ENCODE results near the gene KRT24. TPM values are rescaled to one million over a fixed set of nuclear protein-coding genes. Genes with fewer than 3 reads are reported as not detected.

The KRT24 gene
- total and polyA plus RNA-seq, 2 of the 4 experiments (the other 2 are of a cell fraction), result not detected

DNA sequence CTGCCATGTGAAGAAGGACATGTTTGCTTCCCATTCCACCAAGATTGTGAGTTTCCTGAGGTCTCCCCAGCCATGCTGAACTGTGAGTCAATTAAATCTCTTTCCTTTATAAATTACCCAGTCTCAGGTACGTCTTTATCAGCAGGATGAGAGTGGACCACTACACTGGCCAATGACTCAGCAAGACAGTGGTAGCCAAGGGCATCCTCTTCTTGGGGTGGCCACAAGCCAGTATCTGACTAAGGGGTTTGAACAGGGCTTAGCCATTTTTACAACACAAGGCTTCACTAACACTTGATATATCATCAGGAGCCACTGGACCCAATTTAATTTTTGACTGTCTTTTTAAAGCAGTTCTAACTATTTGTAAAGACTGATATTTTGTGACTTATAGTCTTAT lies 21.1 kb upstream of the KRT24 start:
- Histone ChIP-seq H3K9me3 (ENCODE audit: control insufficient read depth, insufficient read depth, low read length) (no peaks in the 10 kb centered on the region), H4K5ac (ENCODE audit: low read depth, low read length) (no peak overlapping the region), H3K79me1 (ENCODE audit: low read depth in 1 of 2, low read length in 2 of 2) (no peaks in the 10 kb centered on the region), H3K56ac (ENCODE audit: extremely low read depth, insufficient read depth, low read length) (no peak overlapping the region), H4K91ac (ENCODE audit: insufficient read depth, low read depth, low read length) (no peak overlapping the region), H2BK120ac (ENCODE audit: low read depth, low read length) (no peak overlapping the region), H2AFZ (replicated peaks; ENCODE audit: low read length, poor library complexity) (no peak overlapping the region), H3K4me2 (ENCODE audit: low read depth, low read length) (no peak overlapping the region), H2AK5ac (ENCODE audit: low read depth, low read length) (no peak overlapping the region), H3K27ac (ENCODE audit: insufficient read depth, low read length) (no peak overlapping the region), H3K18ac (ENCODE audit: low read depth, low read length) (no peak overlapping the region), H4K20me1 (ENCODE audit: insufficient read depth, low read length) (no peaks in the 10 kb centered on the region), H2BK20ac (ENCODE audit: low read depth, low read length) (no peak overlapping the region), H3K14ac (replicated peaks; ENCODE audit: low read depth, low read length) (no peak overlapping the region), H3K9me1 (ENCODE audit: insufficient read depth, low read length) (no peaks in the 10 kb centered on the region), H2BK5ac (ENCODE audit: low read depth, low read length, poor library complexity, severe bottlenecking) (no peak overlapping the region), H4K8ac (ENCODE audit: low read depth in 2 of 2, low read length in 2 of 2) (no peak overlapping the region), H3K4me1 (ENCODE audit: control insufficient read depth, insufficient read depth, low read length) (no peaks in the 10 kb centered on the region), H3K4me3 (ENCODE audit: insufficient read depth, low read depth, low read length) (no peak overlapping the region), H3K23ac (ENCODE audit: low read depth, low read length) (no peak overlapping the region), H3K36me3 (ENCODE audit: control insufficient read depth, insufficient read depth, low read length) (no peaks in the 10 kb centered on the region), H3K4ac (ENCODE audit: low read depth, low read length) (no peak overlapping the region), H3K9ac (ENCODE audit: low read depth, low read length) (no peak overlapping the region), H2AK9ac (replicated peaks; ENCODE audit: low read depth, low read length, poor library complexity) (no peak overlapping the region), H3K27me3 (ENCODE audit: control insufficient read depth, insufficient read depth, low read length) (peaks cover 25% of the 10 kb centered on the region), H2BK15ac (ENCODE audit: low read depth, low read length) (no peak overlapping the region)
- dilution Hi-C loops (cut with HindIII; ENCODE audit: low sequenced_read_pairs, unreplicated experiment) (no loop called here), intact Hi-C loops (cut with micrococcal nuclease) (no loop called here), in situ Hi-C loops (cut with MboI; ENCODE audit: low sequenced_read_pairs) (no loop called here)
- ChIA-PET CTCF (no interaction called here), POLR2A (ENCODE audit: unreplicated experiment) (no interaction called here)
- ATAC-seq (ENCODE audit: low read depth), result no peak
- no TSS peak for BruUV-seq (replicated peaks)
- 60% methylated on average over 1 of the region's 1 CpG; no CpG with 5 or more reads in 1 of the 2 experiments for WGBS, 2 experiments (ENCODE audit: extremely low coverage in 2 of 2, insufficient read length in 1 of 2)
- no peak for DNase-seq
- TF ChIP-seq SMC3 (IDR thresholded peaks at IDR 0.05; ENCODE audit: low read depth, low read length) (no peak), MAZ (IDR thresholded peaks at IDR 0.05; ENCODE audit: borderline replicate concordance, low read depth, low read length) (no peak), BHLHE40 (IDR thresholded peaks at IDR 0.05; ENCODE audit: low read depth, low read length) (no peak), CEBPB (IDR thresholded peaks at IDR 0.05; ENCODE audit: low read depth, low read length) (no peak), CHD1 (IDR thresholded peaks at IDR 0.05; ENCODE audit: low read depth, low read length) (no peak), NFE2L2 (IDR thresholded peaks at IDR 0.05; ENCODE audit: low read depth, low read length) (no peak), POLR2A (IDR thresholded peaks at IDR 0.05; ENCODE audit: low read depth, low read length) (no peak), RAD21 (IDR thresholded peaks at IDR 0.05; ENCODE audit: low read length) (no peak), CTCF (conservative IDR thresholded peaks at IDR 0.05; ENCODE audit: low read depth, low read length) (no peak), MAFK (IDR thresholded peaks at IDR 0.05; ENCODE audit: low read depth, low read length) (no peak), RCOR1 (IDR thresholded peaks at IDR 0.05; ENCODE audit: insufficient replicate concordance, low read length) (no peak), RFX5 (IDR thresholded peaks at IDR 0.05; ENCODE audit: low read depth, low read length) (no peak)
- TF ChIP-seq, protein P1, sequence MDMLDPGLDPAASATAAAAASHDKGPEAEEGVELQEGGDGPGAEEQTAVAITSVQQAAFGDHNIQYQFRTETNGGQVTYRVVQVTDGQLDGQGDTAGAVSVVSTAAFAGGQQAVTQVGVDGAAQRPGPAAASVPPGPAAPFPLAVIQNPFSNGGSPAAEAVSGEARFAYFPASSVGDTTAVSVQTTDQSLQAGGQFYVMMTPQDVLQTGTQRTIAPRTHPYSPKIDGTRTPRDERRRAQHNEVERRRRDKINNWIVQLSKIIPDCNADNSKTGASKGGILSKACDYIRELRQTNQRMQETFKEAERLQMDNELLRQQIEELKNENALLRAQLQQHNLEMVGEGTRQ (IDR thresholded peaks at IDR 0.05; ENCODE audit: low read depth, low read length), result no peak
- TF ChIP-seq, protein P2, sequence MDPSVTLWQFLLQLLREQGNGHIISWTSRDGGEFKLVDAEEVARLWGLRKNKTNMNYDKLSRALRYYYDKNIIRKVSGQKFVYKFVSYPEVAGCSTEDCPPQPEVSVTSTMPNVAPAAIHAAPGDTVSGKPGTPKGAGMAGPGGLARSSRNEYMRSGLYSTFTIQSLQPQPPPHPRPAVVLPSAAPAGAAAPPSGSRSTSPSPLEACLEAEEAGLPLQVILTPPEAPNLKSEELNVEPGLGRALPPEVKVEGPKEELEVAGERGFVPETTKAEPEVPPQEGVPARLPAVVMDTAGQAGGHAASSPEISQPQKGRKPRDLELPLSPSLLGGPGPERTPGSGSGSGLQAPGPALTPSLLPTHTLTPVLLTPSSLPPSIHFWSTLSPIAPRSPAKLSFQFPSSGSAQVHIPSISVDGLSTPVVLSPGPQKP (IDR thresholded peaks at IDR 0.05; ENCODE audit: borderline replicate concordance, low read depth, low read length), result no peak

Measured in IMR-90 (cell line).